Measurements from ENCODE around the gene OGDH.

DNA sequence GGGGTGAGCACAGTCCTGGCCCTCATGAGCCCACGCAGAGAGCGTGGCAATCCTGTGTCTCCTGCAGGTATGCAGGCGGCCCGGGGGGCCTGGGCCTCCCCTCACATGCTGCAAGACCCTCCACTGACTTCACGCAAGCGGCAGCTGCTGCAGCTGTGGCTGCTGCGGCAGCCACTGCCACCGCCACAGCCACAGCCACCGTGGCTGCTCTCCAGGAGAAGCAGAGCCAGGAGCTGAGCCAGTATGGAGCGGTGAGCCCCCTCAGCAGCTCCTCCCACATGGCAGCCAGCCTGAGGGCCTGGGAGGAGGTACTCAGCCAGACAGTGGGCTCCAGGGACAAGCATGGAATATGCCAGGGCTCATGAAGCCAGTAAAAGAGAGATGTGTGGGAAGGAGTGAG is 150.9 kb downstream of the OGDH start:
- TF ChIP-seq, protein P1, sequence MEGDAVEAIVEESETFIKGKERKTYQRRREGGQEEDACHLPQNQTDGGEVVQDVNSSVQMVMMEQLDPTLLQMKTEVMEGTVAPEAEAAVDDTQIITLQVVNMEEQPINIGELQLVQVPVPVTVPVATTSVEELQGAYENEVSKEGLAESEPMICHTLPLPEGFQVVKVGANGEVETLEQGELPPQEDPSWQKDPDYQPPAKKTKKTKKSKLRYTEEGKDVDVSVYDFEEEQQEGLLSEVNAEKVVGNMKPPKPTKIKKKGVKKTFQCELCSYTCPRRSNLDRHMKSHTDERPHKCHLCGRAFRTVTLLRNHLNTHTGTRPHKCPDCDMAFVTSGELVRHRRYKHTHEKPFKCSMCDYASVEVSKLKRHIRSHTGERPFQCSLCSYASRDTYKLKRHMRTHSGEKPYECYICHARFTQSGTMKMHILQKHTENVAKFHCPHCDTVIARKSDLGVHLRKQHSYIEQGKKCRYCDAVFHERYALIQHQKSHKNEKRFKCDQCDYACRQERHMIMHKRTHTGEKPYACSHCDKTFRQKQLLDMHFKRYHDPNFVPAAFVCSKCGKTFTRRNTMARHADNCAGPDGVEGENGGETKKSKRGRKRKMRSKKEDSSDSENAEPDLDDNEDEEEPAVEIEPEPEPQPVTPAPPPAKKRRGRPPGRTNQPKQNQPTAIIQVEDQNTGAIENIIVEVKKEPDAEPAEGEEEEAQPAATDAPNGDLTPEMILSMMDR (IDR thresholded peaks at IDR 0.05) = no peak
- TF ChIP-seq POLR2A (IDR thresholded peaks at IDR 0.05) = no peak
